Measurements from ENCODE around the gene SEL1L3.

The SEL1L3 gene

GRCh38 chr4:25723409-25723808 is 139.4 kb downstream of the SEL1L3 start:
- Histone ChIP-seq H3K4me3 (ENCODE audit: insufficient read depth, low read length, poor library complexity, severe bottlenecking) (no peak overlapping the region), H3K9me2 (replicated peaks; ENCODE audit: insufficient read depth, low read length) (no peaks in the 10 kb centered on the region), H4K20me1 (ENCODE audit: low read depth, low read length) (no peaks in the 10 kb centered on the region), H3F3A (ENCODE audit: insufficient read depth) (no peaks in the 10 kb centered on the region), H3K4me2 (ENCODE audit: low read depth, low read length, poor library complexity, severe bottlenecking) (no peak overlapping the region), H3K27ac (ENCODE audit: low read depth, low read length) (no peak overlapping the region), H2AFZ (ENCODE audit: low read depth, low read length, severe bottlenecking) (no peak overlapping the region), H3K27me3 (ENCODE audit: low read length) (no peaks in the 10 kb centered on the region), H3K79me2 (ENCODE audit: insufficient read depth, low read length) (no peaks in the 10 kb centered on the region), H3K36me3 (ENCODE audit: low read length) (no peaks in the 10 kb centered on the region), H3K9ac (ENCODE audit: low read length) (no peak overlapping the region), H3K9me3 (ENCODE audit: insufficient read depth, low read length) (no peaks in the 10 kb centered on the region)
- no peak for TF ChIP-seq EZH2phosphoT487 (conservative IDR thresholded peaks at IDR 0.05; ENCODE audit: low read length)
- TF ChIP-seq CTCF (IDR thresholded peaks at IDR 0.05; ENCODE audit: insufficient read depth, low read length, poor library complexity, severe bottlenecking): no peak

- no peaks in the 10 kb centered on the region for H3K36me3 ChIP-seq (ENCODE audit: low read length)
Measured at GRCh38 chr4:25722964-25723363, 139.8 kb downstream of the SEL1L3 start.

GRCh38 chr4:25713812-25714211 is 149.0 kb downstream of the SEL1L3 start:
- no peak for TF ChIP-seq EZH2phosphoT487 (conservative IDR thresholded peaks at IDR 0.05; ENCODE audit: low read length)
- no peak for TF ChIP-seq CTCF (IDR thresholded peaks at IDR 0.05; ENCODE audit: insufficient read depth, low read length, poor library complexity, severe bottlenecking)
- Histone ChIP-seq H3K36me3 (ENCODE audit: low read length) (no peaks in the 10 kb centered on the region), H3K27me3 (ENCODE audit: low read length) (no peaks in the 10 kb centered on the region)

More at GRCh38 chr4:25722964-25723363, 139.8 kb downstream of the SEL1L3 start:
- no peaks in the 10 kb centered on the region for H3F3A ChIP-seq (ENCODE audit: insufficient read depth)
- no peak for TF ChIP-seq CTCF (IDR thresholded peaks at IDR 0.05; ENCODE audit: insufficient read depth, low read length, poor library complexity, severe bottlenecking)
- no peak for TF ChIP-seq EZH2phosphoT487 (conservative IDR thresholded peaks at IDR 0.05; ENCODE audit: low read length)
- H3K27ac ChIP-seq (ENCODE audit: low read depth, low read length): no peak overlapping the region
- no peak overlapping the region for H2AFZ ChIP-seq (ENCODE audit: low read depth, low read length, severe bottlenecking)
- no peaks in the 10 kb centered on the region for H3K79me2 ChIP-seq (ENCODE audit: insufficient read depth, low read length)
- H4K20me1 ChIP-seq (ENCODE audit: low read depth, low read length): no peaks in the 10 kb centered on the region
- no peaks in the 10 kb centered on the region for H3K9me3 ChIP-seq (ENCODE audit: insufficient read depth, low read length)
- no peak overlapping the region for H3K9ac ChIP-seq (ENCODE audit: low read length)
- H3K27me3 ChIP-seq (ENCODE audit: low read length): no peaks in the 10 kb centered on the region
- no peak overlapping the region for H3K4me3 ChIP-seq (ENCODE audit: insufficient read depth, low read length, poor library complexity, severe bottlenecking)
- no peak overlapping the region for H3K4me2 ChIP-seq (ENCODE audit: low read depth, low read length, poor library complexity, severe bottlenecking)
- no peaks in the 10 kb centered on the region for H3K9me2 ChIP-seq (replicated peaks; ENCODE audit: insufficient read depth, low read length)

More at GRCh38 chr4:25713812-25714211, 149.0 kb downstream of the SEL1L3 start:
- Histone ChIP-seq H3K9ac (ENCODE audit: low read length) (no peak overlapping the region), H3K9me3 (ENCODE audit: insufficient read depth, low read length) (no peaks in the 10 kb centered on the region), H3K4me3 (ENCODE audit: insufficient read depth, low read length, poor library complexity, severe bottlenecking) (no peak overlapping the region), H3K27ac (ENCODE audit: low read depth, low read length) (no peak overlapping the region), H3K9me2 (replicated peaks; ENCODE audit: insufficient read depth, low read length) (no peaks in the 10 kb centered on the region), H3K79me2 (ENCODE audit: insufficient read depth, low read length) (no peaks in the 10 kb centered on the region), H2AFZ (ENCODE audit: low read depth, low read length, severe bottlenecking) (no peak overlapping the region), H4K20me1 (ENCODE audit: low read depth, low read length) (no peaks in the 10 kb centered on the region), H3F3A (ENCODE audit: insufficient read depth) (no peaks in the 10 kb centered on the region), H3K4me2 (ENCODE audit: low read depth, low read length, poor library complexity, severe bottlenecking) (no peak overlapping the region)

All from SU-DHL-6 (cell line).